ENCODE measurements around the gene DTNB.
"Not testable (repeated sequence)": the region's sequence is repeated elsewhere in the genome, so short reads cannot be mapped to it uniquely, and the experiment has no call there.

DNA sequence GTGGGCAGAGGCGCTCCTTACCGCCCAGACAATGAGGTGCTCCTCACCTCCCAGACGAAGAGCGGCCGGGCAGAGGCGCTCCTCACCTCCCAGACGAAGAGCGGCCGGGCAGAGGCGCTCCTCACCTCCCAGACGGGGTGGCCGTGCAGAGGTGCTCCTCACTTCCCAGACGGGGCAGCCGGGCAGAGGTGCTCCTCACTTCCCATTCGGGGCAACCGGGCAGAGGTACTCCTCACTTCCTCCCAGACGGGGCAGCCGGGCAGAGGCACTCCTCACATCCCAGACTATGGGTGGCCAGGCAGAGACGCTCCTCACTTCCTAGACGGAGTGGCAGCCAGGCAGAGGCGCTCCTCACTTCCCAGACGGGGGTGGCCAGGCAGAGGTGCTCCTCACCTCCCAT is 138.4 kb downstream of the DTNB start:
- not testable (repeated sequence) for TF ChIP-seq TAF1 (IDR thresholded peaks at IDR 0.05; ENCODE audit: low read depth, low read length); POLR2AphosphoS5 (IDR thresholded peaks at IDR 0.05; ENCODE audit: low read depth, low read length); POLR2A (IDR thresholded peaks at IDR 0.05; ENCODE audit: low read depth, low read length); PAX5 (IDR thresholded peaks at IDR 0.05; ENCODE audit: insufficient read depth, low read length, severe bottlenecking); POU2F2 (IDR thresholded peaks at IDR 0.05; ENCODE audit: low read depth, low read length); SPI1 (IDR thresholded peaks at IDR 0.05; ENCODE audit: low read depth, low read length)

Measured in GM12891 (cell line).